ENCODE results near the gene PLEKHG2.

- TF ChIP-seq CTCF (conservative IDR thresholded peaks at IDR 0.05 in 1 of 2, IDR thresholded peaks at IDR 0.05 in 1 of 2; ENCODE audit: low read depth in 1 of 2, low read length in 2 of 2): no peak
- no peak for TF ChIP-seq EZH2 (IDR thresholded peaks at IDR 0.05; ENCODE audit: low read length, missing control alignments)
Measured at GRCh38 chr19:39372941-39373340, 39.5 kb upstream of the PLEKHG2 start.
